AG04449 (cell line): ENCODE measurements around the gene SYT12.
A peak's percentile ranks its signal among the peaks of the same experiment; 100 is the strongest.

ENCODE experiments used
- CTCF ChIA-PET: fragments of 350-600 bp; formaldehyde crosslinking; extraction: SDS; loops from one replicate; lab custom pipeline; 2021; ENCODE audit warnings: antibody characterized with exemption; lab: Yijun Ruan, JAX
- POLR2A ChIA-PET: fragments of 400-600, 350-600 bp; formaldehyde crosslinking; extraction: SDS; loops from one replicate; lab custom pipeline; 2020; ENCODE audit warnings: antibody characterized with exemption, inconsistent platforms; lab: Yijun Ruan, JAX
- DNase-seq: peaks from one replicate; pipeline ENCODE4 v3.0.0-alpha.2; 2010; ENCODE audit warnings: low read depth, low spot score
- H3K4me3 ChIP-seq: 2 replicates; pipeline ENCODE4 v1.5.1; 2011; ENCODE audit warnings: low read depth, mild to moderate bottlenecking, control low read depth, low read length
- TF ChIP-seq, protein P1 (sequence below): IDR thresholded peaks from one replicate; pipeline ENCODE4 v1.5.1; 2011; ENCODE audit warnings: mild to moderate bottlenecking, moderate library complexity, low read length, control low read depth, inconsistent platforms; ENCODE audit not compliant: insufficient read depth; ENCODE audit errors: missing control alignments

SYT12 gene

DNA sequence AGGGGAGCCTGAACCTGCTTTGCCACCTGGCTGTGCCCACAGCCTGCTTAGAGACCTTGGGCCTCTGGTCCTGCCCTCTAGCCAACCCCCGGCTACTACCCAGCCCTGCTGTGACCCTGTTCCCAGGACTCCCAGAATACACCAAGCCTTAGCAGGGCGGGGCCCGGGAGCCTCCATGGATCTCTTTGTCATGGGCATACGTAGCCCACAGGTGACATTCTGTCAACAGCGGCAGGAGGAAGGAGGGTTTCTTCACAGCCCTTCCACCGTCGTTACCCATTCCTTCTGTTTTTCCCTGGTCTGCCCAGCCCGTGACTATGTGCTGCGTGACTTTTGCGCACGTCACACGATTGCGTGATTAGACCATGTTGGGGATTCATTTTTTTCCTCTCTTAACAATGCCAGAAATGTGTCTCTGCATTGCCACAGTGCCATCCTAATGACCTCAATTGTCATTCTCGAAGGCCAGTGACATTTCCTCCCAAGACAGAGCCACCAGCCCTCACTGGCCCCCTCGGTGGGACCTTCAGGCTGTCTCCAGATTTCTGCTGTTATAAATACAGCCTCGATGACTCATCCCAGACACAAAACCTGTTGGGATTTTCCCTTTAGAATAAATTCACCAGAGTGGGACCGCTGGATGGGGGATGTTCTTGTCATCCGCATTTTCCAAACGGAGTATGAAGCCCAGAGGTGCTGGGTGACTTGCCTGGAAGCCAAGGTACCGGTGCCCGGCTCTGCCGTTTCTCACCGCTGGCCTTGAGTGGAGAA, 9.0 kb downstream of the SYT12 start:
- no peak overlapping the region for H3K4me3 ChIP-seq
- TF ChIP-seq, protein P1, sequence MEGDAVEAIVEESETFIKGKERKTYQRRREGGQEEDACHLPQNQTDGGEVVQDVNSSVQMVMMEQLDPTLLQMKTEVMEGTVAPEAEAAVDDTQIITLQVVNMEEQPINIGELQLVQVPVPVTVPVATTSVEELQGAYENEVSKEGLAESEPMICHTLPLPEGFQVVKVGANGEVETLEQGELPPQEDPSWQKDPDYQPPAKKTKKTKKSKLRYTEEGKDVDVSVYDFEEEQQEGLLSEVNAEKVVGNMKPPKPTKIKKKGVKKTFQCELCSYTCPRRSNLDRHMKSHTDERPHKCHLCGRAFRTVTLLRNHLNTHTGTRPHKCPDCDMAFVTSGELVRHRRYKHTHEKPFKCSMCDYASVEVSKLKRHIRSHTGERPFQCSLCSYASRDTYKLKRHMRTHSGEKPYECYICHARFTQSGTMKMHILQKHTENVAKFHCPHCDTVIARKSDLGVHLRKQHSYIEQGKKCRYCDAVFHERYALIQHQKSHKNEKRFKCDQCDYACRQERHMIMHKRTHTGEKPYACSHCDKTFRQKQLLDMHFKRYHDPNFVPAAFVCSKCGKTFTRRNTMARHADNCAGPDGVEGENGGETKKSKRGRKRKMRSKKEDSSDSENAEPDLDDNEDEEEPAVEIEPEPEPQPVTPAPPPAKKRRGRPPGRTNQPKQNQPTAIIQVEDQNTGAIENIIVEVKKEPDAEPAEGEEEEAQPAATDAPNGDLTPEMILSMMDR = no peak
- ChIA-PET CTCF (interaction anchor here (1.3 kb wide), 3 partner anchors 8 to 19 kb away, joined by 5 to 7 read pairs (median 6); partner anchors contain the start of gene SYT12), POLR2A (interaction anchor here (1.0 kb wide), 1 partner anchor 8 kb away, joined by 4 read pairs; no protein-coding TSS in a partner anchor)
- no peak for DNase-seq

DNA sequence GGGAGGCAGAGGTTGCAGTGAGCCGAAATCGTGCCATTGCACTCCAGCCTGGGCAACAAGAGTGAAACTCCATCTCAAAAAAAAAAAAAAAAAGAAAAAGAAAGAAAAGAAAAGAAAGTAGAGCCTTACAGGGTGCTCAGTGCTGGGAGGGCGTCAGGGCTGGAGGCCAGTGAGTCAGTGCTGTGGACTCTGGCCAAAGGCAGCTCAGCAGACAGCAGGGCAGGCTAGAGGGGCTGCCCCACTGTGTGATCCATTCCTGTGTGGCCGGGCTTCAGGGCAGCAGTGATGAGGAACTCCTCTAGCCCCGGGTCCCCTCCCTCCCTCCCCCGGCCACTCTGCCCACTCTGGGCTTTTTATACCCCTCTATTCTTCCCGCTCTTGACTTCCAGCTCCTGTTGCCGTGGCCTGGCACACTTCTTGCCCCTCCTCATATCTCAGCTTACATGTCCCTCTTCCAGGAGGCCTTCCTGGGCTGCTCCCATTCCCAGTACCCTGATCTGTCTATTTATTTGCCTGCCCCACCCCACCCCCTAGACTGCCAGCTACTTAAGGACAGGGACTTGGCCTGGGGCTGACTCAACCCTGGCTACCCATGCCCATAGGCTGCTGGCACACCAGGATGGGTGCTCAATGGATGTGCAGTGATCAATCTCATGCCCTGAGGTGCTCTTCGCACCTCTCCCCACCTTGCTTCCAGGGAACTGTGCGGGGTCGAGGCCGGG, 10.1 kb downstream of the SYT12 start:
- H3K4me3 ChIP-seq = no peak overlapping the region
- TF ChIP-seq, protein P1 = no peak
- peak; percentile 68 for DNase-seq
- ChIA-PET POLR2A (interaction anchor here (0.8 to 1.0 kb wide), 2 partner anchors 9 to 24 kb away, joined by 3 to 4 read pairs; partner anchors contain the start of gene RHOD), CTCF (interaction anchor here (0.8 to 1.3 kb wide), 3 partner anchors 9 to 18 kb away, joined by 3 to 6 read pairs (median 5); partner anchors contain the start of gene SYT12)

DNA sequence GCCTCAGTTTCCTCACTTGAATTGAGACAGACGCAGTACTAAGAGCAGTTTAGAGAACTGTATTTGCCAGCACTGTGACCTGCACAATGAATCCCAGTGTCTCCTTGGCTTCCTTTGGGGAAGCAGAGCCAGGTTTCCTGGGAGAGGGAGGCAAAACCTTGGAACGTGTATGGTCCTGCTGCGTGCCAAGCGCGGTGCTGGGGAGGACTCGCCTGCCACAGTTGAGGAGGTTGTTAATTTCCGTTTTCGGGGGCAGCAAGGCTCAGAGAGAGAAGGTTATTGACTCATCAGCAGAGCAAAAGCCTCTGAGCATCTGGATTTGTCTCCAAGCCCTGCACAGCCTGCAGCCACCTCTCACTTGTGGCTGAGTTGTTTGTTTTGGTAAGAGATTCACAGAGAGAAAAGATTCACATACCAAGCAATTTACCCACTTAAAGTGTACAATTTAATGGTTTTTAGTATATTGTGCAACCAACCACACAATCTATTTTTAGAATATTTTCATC, 10.8 kb downstream of the SYT12 start:
- H3K4me3 ChIP-seq = no peak overlapping the region
- ChIA-PET CTCF (interaction anchor here (1.3 kb wide), 2 partner anchors 10 to 18 kb away, joined by 5 to 6 read pairs; partner anchors contain the start of gene SYT12), POLR2A (no interaction called here)
- TF ChIP-seq, protein P1 = no peak
- peak; percentile 97 for DNase-seq

DNA sequence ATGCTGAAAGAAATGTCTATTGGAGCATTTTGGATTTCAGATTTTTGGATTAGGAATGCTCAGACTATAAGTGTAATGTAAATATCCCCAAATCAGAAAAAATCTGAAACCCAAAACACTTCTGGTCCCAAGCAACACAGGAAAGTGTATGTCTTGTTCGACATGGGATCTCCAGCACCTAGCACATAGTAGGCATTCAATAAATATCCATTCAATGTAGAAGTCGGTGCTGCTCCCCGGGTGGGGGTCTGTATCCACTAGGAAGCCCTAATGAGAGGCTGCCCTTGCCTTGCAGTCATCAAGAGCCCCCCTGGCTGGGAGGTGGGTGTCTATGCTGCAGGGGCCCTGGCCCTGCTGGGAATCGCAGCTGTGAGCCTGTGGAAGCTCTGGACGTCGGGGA, 11.4 kb downstream of the SYT12 start:
- ChIA-PET POLR2A (no interaction called here), CTCF (no interaction called here)
- TF ChIP-seq, protein P1 = no peak
- no peak for DNase-seq
- no peak overlapping the region for H3K4me3 ChIP-seq

DNA sequence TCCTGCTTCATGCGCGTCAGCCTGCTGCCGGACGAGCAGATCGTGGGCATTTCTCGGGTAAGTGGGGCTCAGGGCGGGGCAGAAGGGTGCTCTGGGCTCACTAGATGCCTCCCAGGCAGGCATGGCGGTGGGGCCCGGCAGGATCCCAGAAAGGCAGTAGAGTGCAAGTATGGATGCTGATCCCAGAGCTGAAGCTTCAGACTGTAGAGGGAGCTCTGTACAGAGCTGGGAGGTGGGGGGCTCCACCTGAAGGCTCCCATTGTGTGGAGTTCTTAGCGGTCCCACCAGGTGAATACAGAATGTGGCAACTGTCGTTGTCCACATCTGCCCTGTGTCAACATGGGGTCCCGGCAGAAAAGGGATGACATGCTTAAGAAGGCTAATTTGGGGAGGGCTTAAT, 17.2 kb downstream of the SYT12 start:
- DNase-seq = no peak
- TF ChIP-seq, protein P1 = no peak
- no peak overlapping the region for H3K4me3 ChIP-seq
- POLR2A ChIA-PET = no interaction called here
- CTCF ChIA-PET = interaction anchor here (8.9 kb wide), 1 partner anchor 13 kb away, joined by 63 read pairs; no protein-coding TSS in a partner anchor
